Esophagus squamous epithelium (tissue), 5 donors: Measurements from ENCODE around the gene PHC3. TPM values are rescaled to one million over a fixed set of nuclear protein-coding genes. Genes with fewer than 3 reads are reported as not detected.

Experiments
- DNase-seq: peaks from one replicate; lab custom pipeline; 2025; lab: John Stamatoyannopoulos, UW
- H3K27ac ChIP-seq, 4 donors: fragments of 200-600 bp; sonication (generic); one replicate each; pipeline ENCODE4 v1.5.1; 2016 to 2019; ENCODE audit warnings: mild to moderate bottlenecking in 1 of 4
- H3K27me3 ChIP-seq, 4 donors: fragments of 200-600 bp; sonication (generic); 1 replicate in 3 of 4; 2 replicates in 1 of 4; pipeline versions ENCODE4 v1.5.1 to v1.6.0; 2017 to 2021; ENCODE audit warnings: antibody characterized with exemption in 1 of 4
- H3K36me3 ChIP-seq, 3 donors: fragments of 200-600 bp; sonication (generic); one replicate each; pipeline ENCODE4 v1.5.1; 2016 to 2019
- H3K4me1 ChIP-seq, 3 donors: fragments of 200-600 bp; sonication (generic); one replicate each; pipeline ENCODE4 v1.5.1; 2017 to 2019
- H3K4me3 ChIP-seq, 4 donors: fragments of 200-600 bp; sonication (generic); 1 replicate in 3 of 4; 2 replicates in 1 of 4; pipeline ENCODE4 v1.5.1; 2016 to 2019; ENCODE audit warnings: mild to moderate bottlenecking in 2 of 4, moderate library complexity in 1 of 4
- H3K9me3 ChIP-seq, 3 donors: fragments of 200-600 bp; sonication (generic); one replicate each; pipeline ENCODE4 v1.5.1; 2016 to 2019
- POLR2A ChIP-seq, 4 donors: fragments of 450-650 bp; IDR thresholded peaks; one replicate each; pipeline ENCODE4 v1.6.1; 2017; ENCODE audit warnings: antibody characterized with exemption in 4 of 4, mild to moderate bottlenecking in 4 of 4, moderate library complexity in 3 of 4
- WGBS, 2 donors: methylation state at CpG; one replicate each; pipeline ENCODE4 v1.1.5; 2018; 5-methylcytosine and 5-hydroxymethylcytosine counted together
- intact Hi-C: fragments of 100-400 bp; cut with DNase I; formaldehyde crosslinking; loops from one replicate; pipeline ENCODE4 v1.15.0; 2022
- total RNA-seq, 4 donors: library from RNA; depleted of rRNA; stranded (reverse); fragments of >200 nt; gene quantifications; one replicate each; pipeline ENCODE4 v1.1.0, GENCODE V29; 2016
- TF ChIP-seq, protein P1 (sequence below), 6 experiments: fragments of 450-650 bp in 4 of 6; fragments of 200-600 bp in 2 of 6; sonication (generic) in 2 of 6; IDR thresholded peaks; one replicate each; pipeline ENCODE4 v1.5.1; 2016 to 2019; ENCODE audit warnings: antibody characterized with exemption in 6 of 6, mild to moderate bottlenecking in 4 of 6, moderate library complexity in 4 of 6
- donor health status: DM: yes; HTN: yes; CAD: no.

Gene PHC3
- total RNA-seq, 4 donors from 2014 or later, result 22.1 to 47.7 (median 25.4) TPM

DNA sequence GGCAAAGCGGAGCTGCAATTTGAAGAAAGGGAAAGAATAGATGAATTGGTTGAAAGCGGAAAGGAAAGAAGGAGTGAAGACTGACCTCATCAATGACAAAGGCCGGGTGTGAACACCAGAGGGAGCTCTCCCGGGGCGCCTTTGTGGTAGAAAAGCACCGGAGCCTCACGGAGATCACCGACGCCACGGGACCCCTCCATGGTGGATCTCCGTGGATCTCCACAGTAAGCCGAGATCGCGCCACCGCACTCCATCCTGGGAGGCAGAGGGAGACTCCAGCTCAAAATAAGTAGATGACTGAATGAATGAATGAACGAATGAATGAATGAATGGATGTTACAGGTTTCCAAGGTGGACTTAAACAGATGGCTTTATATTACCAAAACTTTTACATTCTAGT, 118.8 kb downstream of the PHC3 start:
- no peaks in the 10 kb centered on the region for H3K9me3 ChIP-seq
- WGBS, 2 donors, result 90 to 91% methylated on average over 10 to 16 of the region's 16 CpGs
- H3K4me1 ChIP-seq, result no peaks in the 10 kb centered on the region
- no peak for DNase-seq
- H3K4me3 ChIP-seq, result no peak overlapping the region
- intact Hi-C loops, result no loop called here
- H3K27ac ChIP-seq, result no peak overlapping the region
- TF ChIP-seq, protein P1, sequence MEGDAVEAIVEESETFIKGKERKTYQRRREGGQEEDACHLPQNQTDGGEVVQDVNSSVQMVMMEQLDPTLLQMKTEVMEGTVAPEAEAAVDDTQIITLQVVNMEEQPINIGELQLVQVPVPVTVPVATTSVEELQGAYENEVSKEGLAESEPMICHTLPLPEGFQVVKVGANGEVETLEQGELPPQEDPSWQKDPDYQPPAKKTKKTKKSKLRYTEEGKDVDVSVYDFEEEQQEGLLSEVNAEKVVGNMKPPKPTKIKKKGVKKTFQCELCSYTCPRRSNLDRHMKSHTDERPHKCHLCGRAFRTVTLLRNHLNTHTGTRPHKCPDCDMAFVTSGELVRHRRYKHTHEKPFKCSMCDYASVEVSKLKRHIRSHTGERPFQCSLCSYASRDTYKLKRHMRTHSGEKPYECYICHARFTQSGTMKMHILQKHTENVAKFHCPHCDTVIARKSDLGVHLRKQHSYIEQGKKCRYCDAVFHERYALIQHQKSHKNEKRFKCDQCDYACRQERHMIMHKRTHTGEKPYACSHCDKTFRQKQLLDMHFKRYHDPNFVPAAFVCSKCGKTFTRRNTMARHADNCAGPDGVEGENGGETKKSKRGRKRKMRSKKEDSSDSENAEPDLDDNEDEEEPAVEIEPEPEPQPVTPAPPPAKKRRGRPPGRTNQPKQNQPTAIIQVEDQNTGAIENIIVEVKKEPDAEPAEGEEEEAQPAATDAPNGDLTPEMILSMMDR (IDR thresholded peaks at IDR 0.05), result no peak
- TF ChIP-seq POLR2A (IDR thresholded peaks at IDR 0.05), result no peak
- no peaks in the 10 kb centered on the region for H3K27me3 ChIP-seq
- H3K36me3 ChIP-seq, result no peaks in the 10 kb centered on the region

DNA sequence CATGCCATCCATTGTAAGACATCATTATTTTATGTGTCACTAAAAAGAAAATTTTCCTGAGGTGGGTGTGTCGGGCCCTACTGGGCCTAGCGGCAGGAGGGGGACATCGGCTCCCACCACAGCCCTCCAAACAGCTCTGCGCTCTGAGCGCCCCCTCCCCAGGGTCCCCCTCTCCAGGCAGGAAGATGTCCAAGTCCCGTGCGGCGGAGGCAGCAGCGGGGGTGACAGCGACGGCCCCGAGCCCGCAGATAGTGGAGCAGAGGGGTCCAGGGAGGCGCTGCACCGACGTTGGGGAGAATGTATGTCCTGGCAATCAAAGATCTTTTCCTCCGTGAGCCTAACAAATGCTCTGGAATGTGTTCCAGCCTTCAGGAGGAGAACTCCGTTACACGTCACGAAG, 119.5 kb downstream of the PHC3 start:
- no peaks in the 10 kb centered on the region for H3K4me1 ChIP-seq
- no peaks in the 10 kb centered on the region for H3K27me3 ChIP-seq
- no peak overlapping the region for H3K4me3 ChIP-seq
- no peaks in the 10 kb centered on the region for H3K36me3 ChIP-seq
- WGBS, 2 donors, result 93 to 98% methylated on average over 14 to 15 of the region's 20 CpGs
- TF ChIP-seq, protein P1 (IDR thresholded peaks at IDR 0.05), result no peak
- TF ChIP-seq POLR2A (IDR thresholded peaks at IDR 0.05), result no peak
- DNase-seq, result no peak
- no peak overlapping the region for H3K27ac ChIP-seq
- intact Hi-C loops, result no loop called here
- no peaks in the 10 kb centered on the region for H3K9me3 ChIP-seq

DNA sequence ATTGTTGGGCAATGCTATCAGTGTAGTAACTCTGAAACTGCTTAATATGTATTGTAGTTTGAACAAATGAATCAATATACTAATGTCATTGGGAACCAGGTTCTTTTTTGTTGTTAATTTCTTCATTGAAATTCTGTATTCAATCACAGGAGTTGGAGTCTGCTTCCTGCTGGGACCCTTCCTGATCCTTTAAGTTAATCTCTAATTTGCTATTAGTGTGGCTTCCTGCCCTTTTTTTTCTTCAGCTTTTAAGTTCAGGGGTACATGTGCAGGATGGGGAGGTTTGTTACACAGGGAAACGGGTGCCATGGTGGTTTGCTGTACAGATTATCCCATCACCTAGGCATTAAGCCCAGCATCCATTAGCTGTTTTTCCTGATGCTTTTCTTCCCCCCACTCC, 122.1 kb downstream of the PHC3 start:
- no peaks in the 10 kb centered on the region for H3K36me3 ChIP-seq
- DNase-seq, result no peak
- H3K9me3 ChIP-seq, result no peaks in the 10 kb centered on the region
- H3K4me3 ChIP-seq, result no peak overlapping the region
- no peaks in the 10 kb centered on the region for H3K4me1 ChIP-seq
- no peak for TF ChIP-seq POLR2A (IDR thresholded peaks at IDR 0.05)
- TF ChIP-seq, protein P1 (IDR thresholded peaks at IDR 0.05), result no peak
- H3K27ac ChIP-seq, result no peak overlapping the region
- intact Hi-C loops, result no loop called here
- WGBS, 2 donors, result 64% methylated on average over 1 of the region's 1 CpG
- H3K27me3 ChIP-seq, result no peaks in the 10 kb centered on the region

DNA sequence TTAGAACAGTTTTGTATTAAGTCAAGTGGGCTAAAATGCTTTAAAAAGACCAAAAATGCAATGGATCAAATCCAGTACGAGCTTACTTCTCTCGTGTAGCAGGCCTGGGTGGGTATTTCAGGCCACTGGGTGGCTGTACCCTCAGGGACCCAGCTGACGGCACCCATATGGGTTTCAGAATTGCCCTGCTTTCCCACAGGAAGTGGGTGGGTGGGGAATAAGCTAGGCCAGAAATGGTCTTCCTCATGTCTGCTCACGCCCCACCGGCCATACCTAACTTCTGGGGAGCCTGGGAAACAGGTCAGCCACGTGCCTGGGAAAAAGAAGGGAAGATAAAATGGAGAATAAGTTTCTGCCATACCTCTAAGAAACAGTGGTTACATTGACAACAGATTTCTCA, 123.4 kb downstream of the PHC3 start:
- WGBS, 2 donors, result 57 to 59% methylated on average over 4 to 6 of the region's 6 CpGs
- Histone ChIP-seq H3K9me3 (no peaks in the 10 kb centered on the region), H3K36me3 (no peaks in the 10 kb centered on the region), H3K4me1 (no peaks in the 10 kb centered on the region), H3K4me3 (no peak overlapping the region), H3K27me3 (no peaks in the 10 kb centered on the region), H3K27ac (no peak overlapping the region)
- DNase-seq, result no peak
- TF ChIP-seq, protein P1 (IDR thresholded peaks at IDR 0.05), result no peak
- no peak for TF ChIP-seq POLR2A (IDR thresholded peaks at IDR 0.05)
- intact Hi-C loops, result no loop called here

DNA sequence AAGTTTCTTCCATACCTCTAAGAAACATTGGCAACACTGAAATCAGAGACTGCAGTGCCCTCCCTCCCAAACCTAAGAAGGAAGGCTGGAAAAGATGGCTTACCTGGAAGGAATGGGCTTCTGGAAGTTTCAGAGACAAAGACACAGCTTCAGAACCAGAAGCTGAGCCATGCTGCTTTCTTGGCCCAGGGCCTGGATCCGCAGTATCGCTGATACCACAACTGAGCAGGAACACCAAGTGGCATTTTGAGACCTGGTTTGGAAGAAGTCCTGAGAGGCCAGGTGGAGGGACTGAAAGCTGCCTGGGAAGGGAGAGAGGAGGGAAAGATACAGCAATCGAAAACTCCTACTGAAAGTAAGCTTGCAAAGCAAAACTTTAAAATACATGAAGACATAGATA, 124.0 kb downstream of the PHC3 start:
- no peak overlapping the region for H3K27ac ChIP-seq
- H3K36me3 ChIP-seq, result no peaks in the 10 kb centered on the region
- TF ChIP-seq, protein P1 (IDR thresholded peaks at IDR 0.05), result no peak
- no peak for TF ChIP-seq POLR2A (IDR thresholded peaks at IDR 0.05)
- intact Hi-C loops, result no loop called here
- H3K27me3 ChIP-seq, result no peaks in the 10 kb centered on the region
- WGBS, 2 donors, result 75 to 94% methylated on average over 1 to 3 of the region's 3 CpGs
- no peaks in the 10 kb centered on the region for H3K9me3 ChIP-seq
- no peak overlapping the region for H3K4me3 ChIP-seq
- H3K4me1 ChIP-seq, result no peaks in the 10 kb centered on the region
- DNase-seq, result no peak
